Astrocyte (in vitro differentiated cells and primary cell): Measurements from ENCODE around the gene ARR3.

Source experiments
- CTCF ChIP-seq: IDR thresholded peaks from 2 replicates; pipeline ENCODE4 v1.5.1; 2011; ENCODE audit warnings: low read depth, mild to moderate bottlenecking, inconsistent platforms, low read length, moderate library complexity; ENCODE audit not compliant: insufficient read depth
- EZH2 ChIP-seq: IDR thresholded peaks from 2 replicates; pipeline ENCODE4 v1.6.1; 2012; ENCODE audit warnings: mild to moderate bottlenecking, low read length, inconsistent platforms; ENCODE audit not compliant: insufficient read depth

GRCh38 chrX:70260104-70260503 lies 8.0 kb upstream of the ARR3 start, which contains the start of gene P2RY4:
- TF ChIP-seq EZH2 (no peak), CTCF (no peak)
